Kidney (tissue), 14 donors: ENCODE data around the gene MBD4. TPM values are rescaled to one million over a fixed set of nuclear protein-coding genes. Genes with fewer than 3 reads are reported as not detected.
A peak's percentile ranks its signal among the peaks of the same experiment; 100 is the strongest.

ENCODE experiments used
- DNase-seq, 5 donors: peaks; one replicate each; pipeline ENCODE4 v3.0.0-alpha.2; 2013 to 2020
- FAIRE-seq: peaks from 2 replicates; lab custom pipeline; 2012; peaks lifted over from hg19 to GRCh38; lab: Jason Lieb, UNC
- H3K27ac ChIP-seq, 2 donors: one replicate each; pipeline ENCODE4 v1.7.0; 2013; ENCODE audit warnings: low read depth in 2 of 2, low read length in 2 of 2, inconsistent platforms in 1 of 2
- H3K27me3 ChIP-seq: one replicate; pipeline ENCODE4 v1.7.1; 2013; ENCODE audit warnings: low read length, inconsistent platforms; ENCODE audit not compliant: control insufficient read depth, insufficient read depth
- H3K36me3 ChIP-seq, 3 donors: one replicate each; pipeline versions ENCODE4 v1.7.0 to v1.7.1; 2013; ENCODE audit warnings: low read length in 3 of 3, control low read depth in 1 of 3, inconsistent platforms in 1 of 3; ENCODE audit not compliant: insufficient read depth in 3 of 3, control insufficient read depth in 2 of 3
- H3K4me1 ChIP-seq, 3 donors: one replicate each; pipeline versions ENCODE4 v1.7.0 to v1.7.1; 2013; ENCODE audit warnings: low read length in 3 of 3, inconsistent platforms in 1 of 3, low read depth in 1 of 3; ENCODE audit not compliant: control insufficient read depth in 2 of 3, insufficient read depth in 2 of 3
- H3K4me3 ChIP-seq, 3 donors: one replicate each; pipeline versions ENCODE4 v1.7.0 to v1.8.1; 2013; ENCODE audit warnings: low read length in 3 of 3, control low read depth in 1 of 3, inconsistent platforms in 1 of 3
- H3K9ac ChIP-seq, 3 donors: one replicate each; pipeline versions ENCODE4 v1.7.0 to v1.7.1; 2013; ENCODE audit warnings: low read length in 3 of 3, control low read depth in 1 of 3, inconsistent platforms in 1 of 3
- H3K9me3 ChIP-seq, 3 donors: one replicate each; pipeline versions ENCODE4 v1.7.0 to v1.7.1; 2013; ENCODE audit warnings: low read length in 3 of 3, control low read depth in 1 of 3, inconsistent platforms in 1 of 3; ENCODE audit not compliant: control insufficient read depth in 2 of 3, insufficient read depth in 1 of 3
- CTCF ChIP-seq: IDR thresholded peaks from 3 replicates; pipeline ENCODE4 v1.5.1; 2012; ENCODE audit warnings: mild to moderate bottlenecking, moderate library complexity, borderline replicate concordance; ENCODE audit not compliant: insufficient read depth; ENCODE audit errors: extremely low read depth
- intact Hi-C: fragments of 100-400 bp; cut with DNase I; formaldehyde crosslinking; loops from one replicate; pipeline ENCODE4 v1.11.1; 2022
- polyA plus RNA-seq: library from polyadenylated mRNA; stranded (reverse); fragments of 350-450 nt; fragmentation: Illumina TruSeq; extraction: RNeasy Lipid Tissue Mini Kit (QIAGEN cat#74804); gene quantifications from one replicate; pipeline ENCODE4 v1.2.3, GENCODE V29; 2014; ENCODE audit warnings: low read depth, low replicate concordance; ENCODE audit not compliant: insufficient read depth
- total RNA-seq: library from RNA; stranded (reverse); fragmentation: NEBNext Ultra II Directional; extraction: Animal tissue kit (Norgen Biotek cat#: 25700); gene quantifications from one replicate; pipeline ENCODE4 v1.2.1, GENCODE V29; 2021
- donor health status: control.
- donor health status: control.
- donor health status: control.
- donor health status: control.
- donor health status: control.
- donor health status: DM: yes; HTN: yes; CAD: no.
- donor health status: Normal renal cell carcinoma (clear cell type).

The MBD4 gene
- total and polyA plus RNA-seq, 2 donors from 2014 or later = 25.4 to 35.1 TPM

GRCh38 chr3:129432036-129432435 lies 7.7 kb downstream of the MBD4 start:
- H3K4me3 ChIP-seq = no peak overlapping the region
- H3K27ac ChIP-seq = no peak overlapping the region
- H3K27me3 ChIP-seq = no peaks in the 10 kb centered on the region
- DNase-seq = no peak
- no peak for TF ChIP-seq CTCF
- no peak overlapping the region for H3K9ac ChIP-seq
- intact Hi-C loops = no loop called here
- H3K4me1 ChIP-seq = peaks cover 3 to 25% (median 15%) of the 10 kb centered on the region in 3 donors
- no peaks in the 10 kb centered on the region for H3K9me3 ChIP-seq
- H3K36me3 ChIP-seq = peaks cover 0 to 36% (median 24%) of the 10 kb centered on the region in 3 donors
- no peak for FAIRE-seq

- Histone ChIP-seq H3K4me1 (peaks cover 3 to 13% (median 12%) of the 10 kb centered on the region in 3 donors), H3K36me3 (peaks cover 0 to 25% (median 24%) of the 10 kb centered on the region in 3 donors), H3K27me3 (no peaks in the 10 kb centered on the region), H3K27ac (no peak overlapping the region), H3K4me3 (no peak overlapping the region), H3K9ac (no peak overlapping the region), H3K9me3 (no peaks in the 10 kb centered on the region)
- intact Hi-C loops = no loop called here
- TF ChIP-seq CTCF = no peak
- FAIRE-seq = no peak
- DNase-seq = peak in 1 of 5 donors; percentile 48
Observed at GRCh38 chr3:129429602-129430001, 10.1 kb downstream of the MBD4 start.

GRCh38 chr3:129429080-129429451 lies 10.7 kb downstream of the MBD4 start:
- DNase-seq = no peak
- H3K4me3 ChIP-seq = peak overlapping the region; percentile 5 to 93 (median 86)
- TF ChIP-seq CTCF = no peak
- no peaks in the 10 kb centered on the region for H3K27me3 ChIP-seq
- no peaks in the 10 kb centered on the region for H3K9me3 ChIP-seq
- H3K36me3 ChIP-seq = peaks cover 0 to 25% (median 24%) of the 10 kb centered on the region in 3 donors
- peaks cover 3 to 12% (median 9%) of the 10 kb centered on the region in 3 donors for H3K4me1 ChIP-seq
- peak overlapping the region in 1 of 2 donors; percentile 9 for H3K27ac ChIP-seq
- no peak for FAIRE-seq
- intact Hi-C loops = no loop called here
- peak overlapping the region in 1 of 3 donors; percentile 47 for H3K9ac ChIP-seq
